Measurements from ENCODE around the gene ZNF518B.

Gene ZNF518B

GRCh38 chr4:10457255-10457801 lies at the start of gene ZNF518B:
Gene ZNF518B (minus strand): TSS chr4:10457426. CDS start chr4:10446328, 11,098 bp downstream.
- no peak for DNase-seq

- DNase-seq: no peak
Observed at GRCh38 chr4:10506077-10506476, 48.9 kb upstream of the ZNF518B start.

- no peak for DNase-seq
Observed at GRCh38 chr4:10504570-10505179, 47.4 kb upstream of the ZNF518B start.

GRCh38 chr4:10502717-10503116 lies 45.5 kb upstream of the ZNF518B start:
- DNase-seq: no peak

- DNase-seq: no peak
Observed at GRCh38 chr4:10500776-10501175, 43.5 kb upstream of the ZNF518B start.

- DNase-seq: no peak
Observed at GRCh38 chr4:10496200-10496599, 39.0 kb upstream of the ZNF518B start.

- DNase-seq: no peak
Observed at GRCh38 chr4:10495651-10496050, 38.4 kb upstream of the ZNF518B start.

GRCh38 chr4:10492464-10492863 lies 35.2 kb upstream of the ZNF518B start:
- no peak for DNase-seq

GRCh38 chr4:10491401-10491800 lies 34.2 kb upstream of the ZNF518B start:
- no peak for DNase-seq

GRCh38 chr4:10490996-10491395 lies 33.8 kb upstream of the ZNF518B start:
- no peak for DNase-seq

GRCh38 chr4:10482913-10483312 lies 25.7 kb upstream of the ZNF518B start:
- no peak for DNase-seq

- no peak for DNase-seq
Observed at GRCh38 chr4:10480616-10481015, 23.4 kb upstream of the ZNF518B start.

GRCh38 chr4:10478621-10479020 lies 21.4 kb upstream of the ZNF518B start:
- DNase-seq: no peak

GRCh38 chr4:10470505-10470904 lies 13.3 kb upstream of the ZNF518B start:
- DNase-seq: no peak

- DNase-seq: no peak
Observed at GRCh38 chr4:10466161-10466560, 8.9 kb upstream of the ZNF518B start.

GRCh38 chr4:10462876-10463275 lies 5.7 kb upstream of the ZNF518B start:
- DNase-seq: no peak

GRCh38 chr4:10461850-10462400 lies 4.7 kb upstream of the ZNF518B start:
- no peak for DNase-seq

GRCh38 chr4:10461091-10461849 lies 4.0 kb upstream of the ZNF518B start:
- DNase-seq: no peak

GRCh38 chr4:10460313-10461047 lies 3.3 kb upstream of the ZNF518B start:
- no peak for DNase-seq

- DNase-seq: no peak
Observed at GRCh38 chr4:10459305-10459704, 2.1 kb upstream of the ZNF518B start.

- DNase-seq: no peak
Observed at GRCh38 chr4:10458177-10458576, 951 bp upstream of the ZNF518B start.

GRCh38 chr4:10456595-10457254 lies 501 bp downstream of the ZNF518B start:
- no peak for DNase-seq

GRCh38 chr4:10456260-10456594 lies 999 bp downstream of the ZNF518B start:
- DNase-seq: no peak

Measured in DMS 273 treated with DMSO at 0.1 percent for 48 hours (cell line).